ENCODE data around the gene NBAS. TPM values are rescaled to one million over a fixed set of nuclear protein-coding genes. Genes with fewer than 3 reads are reported as not detected.

Gene NBAS
- polyA plus RNA-seq, 1 donor (not counting 4 experiments of a cell fraction or from before 2014, with no cell fraction given) = 27.9 TPM

DNA sequence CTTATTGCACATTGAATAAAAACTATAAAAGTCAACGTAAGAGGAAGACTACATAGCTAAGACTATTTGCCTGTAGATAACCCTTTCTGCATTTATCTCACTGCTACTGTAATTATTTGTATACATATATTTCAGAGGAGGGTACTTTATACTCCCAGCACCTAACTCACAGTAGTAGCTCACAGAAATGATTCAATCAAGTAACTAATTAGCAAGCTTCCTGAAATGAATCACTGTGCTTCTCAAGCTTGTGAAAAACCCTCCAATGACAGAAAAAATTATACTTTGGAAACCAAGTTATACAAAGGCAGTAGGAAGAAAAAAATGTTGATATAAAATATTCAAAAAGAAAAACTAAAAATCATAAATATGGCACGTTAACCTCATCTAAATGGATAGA, 124.9 kb downstream of the NBAS start:
- Histone ChIP-seq H3K9me3 (ENCODE audit: control insufficient read depth, low read depth, low read length) (no peaks in the 10 kb centered on the region), H3K79me2 (ENCODE audit: control insufficient read depth, insufficient read depth, low read length) (no peaks in the 10 kb centered on the region), H3K9me1 (ENCODE audit: control insufficient read depth, extremely low read depth, insufficient read depth, low read length) (no peaks in the 10 kb centered on the region), H4K20me1 (ENCODE audit: control insufficient read depth, extremely low read depth, insufficient read depth, low read length) (no peaks in the 10 kb centered on the region), H3K4me2 (ENCODE audit: control insufficient read depth, extremely low read depth, insufficient read depth, low read depth, low read length) (no peak overlapping the region), H3K4me3 (ENCODE audit: control insufficient read depth in 2 of 3, extremely low read depth in 1 of 3, insufficient read depth in 2 of 3, low read depth in 1 of 3, low read length in 3 of 3) (no peak overlapping the region), H3K4me1 (ENCODE audit: control insufficient read depth, extremely low read depth, insufficient read depth, low read length) (no peaks in the 10 kb centered on the region), H3K36me3 (ENCODE audit: control insufficient read depth in 2 of 2, extremely low read depth in 1 of 2, insufficient read depth in 2 of 2, low read length in 2 of 2) (no peaks in the 10 kb centered on the region), H3K27me3 (ENCODE audit: control insufficient read depth, extremely low read depth, insufficient read depth, low read length) (no peaks in the 10 kb centered on the region), H3K27ac (ENCODE audit: control insufficient read depth, insufficient read depth, low read length) (no peak overlapping the region), H2AFZ (ENCODE audit: control insufficient read depth, low read length) (no peak overlapping the region), H3K9ac (ENCODE audit: control insufficient read depth, extremely low read depth, insufficient read depth, low read length) (no peak overlapping the region)
- dilution Hi-C loops (cut with MboI; ENCODE audit: extremely low pct_ligation_motif_present, low sequenced_read_pairs) = no loop called here
- TF ChIP-seq, protein P1, sequence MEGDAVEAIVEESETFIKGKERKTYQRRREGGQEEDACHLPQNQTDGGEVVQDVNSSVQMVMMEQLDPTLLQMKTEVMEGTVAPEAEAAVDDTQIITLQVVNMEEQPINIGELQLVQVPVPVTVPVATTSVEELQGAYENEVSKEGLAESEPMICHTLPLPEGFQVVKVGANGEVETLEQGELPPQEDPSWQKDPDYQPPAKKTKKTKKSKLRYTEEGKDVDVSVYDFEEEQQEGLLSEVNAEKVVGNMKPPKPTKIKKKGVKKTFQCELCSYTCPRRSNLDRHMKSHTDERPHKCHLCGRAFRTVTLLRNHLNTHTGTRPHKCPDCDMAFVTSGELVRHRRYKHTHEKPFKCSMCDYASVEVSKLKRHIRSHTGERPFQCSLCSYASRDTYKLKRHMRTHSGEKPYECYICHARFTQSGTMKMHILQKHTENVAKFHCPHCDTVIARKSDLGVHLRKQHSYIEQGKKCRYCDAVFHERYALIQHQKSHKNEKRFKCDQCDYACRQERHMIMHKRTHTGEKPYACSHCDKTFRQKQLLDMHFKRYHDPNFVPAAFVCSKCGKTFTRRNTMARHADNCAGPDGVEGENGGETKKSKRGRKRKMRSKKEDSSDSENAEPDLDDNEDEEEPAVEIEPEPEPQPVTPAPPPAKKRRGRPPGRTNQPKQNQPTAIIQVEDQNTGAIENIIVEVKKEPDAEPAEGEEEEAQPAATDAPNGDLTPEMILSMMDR (optimal IDR thresholded peaks at IDR 0.05 in 1 of 3, IDR thresholded peaks at IDR 0.05 in 1 of 3, conservative IDR thresholded peaks at IDR 0.05 in 1 of 3; ENCODE audit: extremely low read depth in 1 of 3, insufficient read depth in 2 of 3, low read length in 3 of 3) = no peak
- TF ChIP-seq EZH2 (IDR thresholded peaks at IDR 0.05; ENCODE audit: low read length) = no peak
- no peak for FAIRE-seq
- DNase-seq (ENCODE audit: low read depth, low spot score) = no peak

DNA sequence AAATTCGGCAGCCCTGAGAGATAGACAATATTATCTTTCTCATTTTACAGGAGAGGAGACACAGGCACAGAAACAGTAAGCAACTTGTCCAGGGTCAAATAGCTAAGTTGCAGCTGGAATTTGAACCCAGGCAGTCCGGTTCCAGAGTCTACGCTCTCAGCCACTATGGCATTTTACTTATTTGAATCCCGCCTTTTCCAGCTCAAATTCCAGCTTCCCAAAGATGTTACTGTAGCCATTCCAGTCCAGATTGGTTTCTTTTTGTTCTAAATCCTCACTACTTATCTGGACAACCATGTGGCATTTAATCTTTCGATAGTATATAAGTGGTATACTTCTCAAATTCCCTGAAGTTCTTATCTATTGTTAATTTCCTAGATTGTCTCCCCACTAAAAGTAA, 125.7 kb downstream of the NBAS start:
- H3K4me1 ChIP-seq (ENCODE audit: control insufficient read depth, extremely low read depth, insufficient read depth, low read length) = no peaks in the 10 kb centered on the region
- no peak overlapping the region for H3K4me3 ChIP-seq (ENCODE audit: control insufficient read depth in 2 of 3, extremely low read depth in 1 of 3, insufficient read depth in 2 of 3, low read depth in 1 of 3, low read length in 3 of 3)
- H3K27ac ChIP-seq (ENCODE audit: control insufficient read depth, insufficient read depth, low read length) = no peak overlapping the region
- dilution Hi-C loops (cut with MboI; ENCODE audit: extremely low pct_ligation_motif_present, low sequenced_read_pairs) = no loop called here
- no peaks in the 10 kb centered on the region for H3K79me2 ChIP-seq (ENCODE audit: control insufficient read depth, insufficient read depth, low read length)
- FAIRE-seq (no peak), DNase-seq (ENCODE audit: low read depth, low spot score) (no peak)
- H3K27me3 ChIP-seq (ENCODE audit: control insufficient read depth, extremely low read depth, insufficient read depth, low read length) = no peaks in the 10 kb centered on the region
- H2AFZ ChIP-seq (ENCODE audit: control insufficient read depth, low read length) = no peak overlapping the region
- H3K4me2 ChIP-seq (ENCODE audit: control insufficient read depth, extremely low read depth, insufficient read depth, low read depth, low read length) = no peak overlapping the region
- no peaks in the 10 kb centered on the region for H4K20me1 ChIP-seq (ENCODE audit: control insufficient read depth, extremely low read depth, insufficient read depth, low read length)
- H3K9me1 ChIP-seq (ENCODE audit: control insufficient read depth, extremely low read depth, insufficient read depth, low read length) = no peaks in the 10 kb centered on the region
- TF ChIP-seq EZH2 (IDR thresholded peaks at IDR 0.05; ENCODE audit: low read length) = no peak
- TF ChIP-seq, protein P1 (optimal IDR thresholded peaks at IDR 0.05 in 1 of 3, IDR thresholded peaks at IDR 0.05 in 1 of 3, conservative IDR thresholded peaks at IDR 0.05 in 1 of 3; ENCODE audit: extremely low read depth in 1 of 3, insufficient read depth in 2 of 3, low read length in 3 of 3) = no peak
- no peaks in the 10 kb centered on the region for H3K9me3 ChIP-seq (ENCODE audit: control insufficient read depth, low read depth, low read length)
- no peak overlapping the region for H3K9ac ChIP-seq (ENCODE audit: control insufficient read depth, extremely low read depth, insufficient read depth, low read length)
- no peaks in the 10 kb centered on the region for H3K36me3 ChIP-seq (ENCODE audit: control insufficient read depth in 2 of 2, extremely low read depth in 1 of 2, insufficient read depth in 2 of 2, low read length in 2 of 2)

Measured in keratinocyte (primary cell).